Measurements from ENCODE around the gene OR51S1.
"Not testable (repeated sequence)": the region's sequence is repeated elsewhere in the genome, so short reads cannot be mapped to it uniquely, and the experiment has no call there.

DNA sequence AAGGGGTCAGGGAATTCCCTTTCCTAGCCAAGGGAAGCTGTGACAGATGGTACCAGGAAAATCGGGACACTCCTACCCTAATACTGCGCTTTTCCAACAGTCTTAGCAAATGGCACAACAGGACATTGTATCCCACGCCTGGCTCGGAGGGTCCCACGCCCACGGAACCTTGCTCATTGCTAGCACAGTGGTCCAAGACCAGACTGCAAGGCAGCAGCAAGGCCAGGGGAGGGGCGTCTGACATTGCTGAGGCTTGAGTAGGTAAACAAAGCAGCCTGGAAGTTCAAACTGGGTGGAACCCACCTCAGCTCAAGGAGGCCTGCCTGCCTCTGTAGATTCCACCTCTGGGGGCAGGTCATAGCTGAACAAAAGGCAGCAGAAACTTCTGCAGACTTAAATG, 5.3 kb upstream of the OR51S1 start:
- TF ChIP-seq, protein P1, sequence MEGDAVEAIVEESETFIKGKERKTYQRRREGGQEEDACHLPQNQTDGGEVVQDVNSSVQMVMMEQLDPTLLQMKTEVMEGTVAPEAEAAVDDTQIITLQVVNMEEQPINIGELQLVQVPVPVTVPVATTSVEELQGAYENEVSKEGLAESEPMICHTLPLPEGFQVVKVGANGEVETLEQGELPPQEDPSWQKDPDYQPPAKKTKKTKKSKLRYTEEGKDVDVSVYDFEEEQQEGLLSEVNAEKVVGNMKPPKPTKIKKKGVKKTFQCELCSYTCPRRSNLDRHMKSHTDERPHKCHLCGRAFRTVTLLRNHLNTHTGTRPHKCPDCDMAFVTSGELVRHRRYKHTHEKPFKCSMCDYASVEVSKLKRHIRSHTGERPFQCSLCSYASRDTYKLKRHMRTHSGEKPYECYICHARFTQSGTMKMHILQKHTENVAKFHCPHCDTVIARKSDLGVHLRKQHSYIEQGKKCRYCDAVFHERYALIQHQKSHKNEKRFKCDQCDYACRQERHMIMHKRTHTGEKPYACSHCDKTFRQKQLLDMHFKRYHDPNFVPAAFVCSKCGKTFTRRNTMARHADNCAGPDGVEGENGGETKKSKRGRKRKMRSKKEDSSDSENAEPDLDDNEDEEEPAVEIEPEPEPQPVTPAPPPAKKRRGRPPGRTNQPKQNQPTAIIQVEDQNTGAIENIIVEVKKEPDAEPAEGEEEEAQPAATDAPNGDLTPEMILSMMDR (IDR thresholded peaks at IDR 0.05) = not testable (repeated sequence)
- not testable (repeated sequence) for TF ChIP-seq ZFX (IDR thresholded peaks at IDR 0.05; ENCODE audit: borderline replicate concordance)

All from 22Rv1 (cell line).